A673 (cell line): Measurements from ENCODE around the gene RNF167. TPM values are rescaled to one million over a fixed set of nuclear protein-coding genes. Genes with fewer than 3 reads are reported as not detected.
A peak's percentile ranks its signal among the peaks of the same experiment; 100 is the strongest.

Experiments
- BruUV-seq: library from RNA; stranded (reverse); fragments of 400-500 nt; replicated peaks from 2 replicates; lab custom pipeline; 2021; lab: Mats Ljungman, UMichigan
- CTCF ChIA-PET: fragments of 300-600 bp; sonication (Branson Sonifier 250); formaldehyde crosslinking; loops from one replicate; lab custom pipeline; 2022; ENCODE audit warnings: antibody characterized with exemption; lab: Charles Lee
- POLR2A ChIA-PET: fragments of 300-600 bp; sonication (Branson Sonifier 250); formaldehyde crosslinking; loops from one replicate; lab custom pipeline; 2022; ENCODE audit warnings: antibody characterized with exemption; ENCODE audit not compliant: low non-redundant PET; lab: Charles Lee
- DNase-seq: peaks from one replicate; pipeline ENCODE4 v3.0.0-alpha.2; 2015; ENCODE audit warnings: low spot score
- H3K27ac ChIP-seq: fragments of 200-600 bp; sonication (generic); 2 replicates; pipeline ENCODE4 v1.5.1; 2016; ENCODE audit warnings: mixed run types, low read depth, mild to moderate bottlenecking, mixed read lengths, antibody characterized with exemption, low read length; ENCODE audit not compliant: poor library complexity, severe bottlenecking
- H3K27me3 ChIP-seq: fragments of 200-600 bp; sonication (generic); replicated peaks from 2 replicates; pipeline ENCODE4 v1.6.1; 2017; ENCODE audit warnings: mixed run types, low read depth, mild to moderate bottlenecking, mixed read lengths, antibody characterized with exemption, low read length; ENCODE audit not compliant: insufficient read depth, poor library complexity
- H3K36me3 ChIP-seq: fragments of 200-600 bp; sonication (generic); 2 replicates; pipeline ENCODE4 v1.6.1; 2016; ENCODE audit warnings: mixed run types, mild to moderate bottlenecking, mixed read lengths, antibody characterized with exemption, low read length; ENCODE audit not compliant: insufficient read depth, poor library complexity, severe bottlenecking
- H3K4me1 ChIP-seq: fragments of 200-600 bp; sonication (generic); 2 replicates; pipeline ENCODE4 v1.6.1; 2017; ENCODE audit warnings: mixed run types, mild to moderate bottlenecking, mixed read lengths, antibody characterized with exemption, low read length; ENCODE audit not compliant: insufficient read depth, poor library complexity, severe bottlenecking
- H3K4me3 ChIP-seq: fragments of 200-600 bp; sonication (generic); 2 replicates; pipeline ENCODE4 v1.5.1; 2016; ENCODE audit warnings: low read depth, mixed run types, mild to moderate bottlenecking, mixed read lengths, low read length; ENCODE audit not compliant: poor library complexity, severe bottlenecking
- H3K9me3 ChIP-seq: fragments of 200-600 bp; sonication (generic); 2 replicates; pipeline ENCODE4 v1.6.1; 2016; ENCODE audit warnings: mixed run types, low read depth, mild to moderate bottlenecking, mixed read lengths, antibody characterized with exemption, low read length; ENCODE audit not compliant: poor library complexity, severe bottlenecking
- CTCF ChIP-seq: fragments of 300-800, 200-600 bp; sonication (generic); conservative IDR thresholded peaks from 2 replicates; pipeline ENCODE4 v1.5.1; 2017; ENCODE audit warnings: low read depth, mild to moderate bottlenecking, antibody characterized with exemption, low read length, moderate library complexity, mixed read lengths
- EZH2 ChIP-seq: fragments of 200-600 bp; sonication (generic); IDR thresholded peaks from 2 replicates; pipeline ENCODE4 v1.6.1; 2017; ENCODE audit warnings: borderline replicate concordance, low read depth, mild to moderate bottlenecking, mixed read lengths, antibody characterized with exemption, low read length; ENCODE audit not compliant: poor library complexity, severe bottlenecking
- intact Hi-C: fragments of 100-400 bp; cut with micrococcal nuclease; formaldehyde crosslinking; loops from one replicate; pipeline ENCODE4 v1.10.0; 2022; ENCODE audit not compliant: unreplicated experiment
- total RNA-seq: library from RNA; stranded (reverse); gene quantifications from 2 replicates; pipeline ENCODE4 v1.2.3, GENCODE V29; 2021

RNF167 gene
- total RNA-seq, 1 experiment from 2014 or later, result 77.3 TPM

DNA sequence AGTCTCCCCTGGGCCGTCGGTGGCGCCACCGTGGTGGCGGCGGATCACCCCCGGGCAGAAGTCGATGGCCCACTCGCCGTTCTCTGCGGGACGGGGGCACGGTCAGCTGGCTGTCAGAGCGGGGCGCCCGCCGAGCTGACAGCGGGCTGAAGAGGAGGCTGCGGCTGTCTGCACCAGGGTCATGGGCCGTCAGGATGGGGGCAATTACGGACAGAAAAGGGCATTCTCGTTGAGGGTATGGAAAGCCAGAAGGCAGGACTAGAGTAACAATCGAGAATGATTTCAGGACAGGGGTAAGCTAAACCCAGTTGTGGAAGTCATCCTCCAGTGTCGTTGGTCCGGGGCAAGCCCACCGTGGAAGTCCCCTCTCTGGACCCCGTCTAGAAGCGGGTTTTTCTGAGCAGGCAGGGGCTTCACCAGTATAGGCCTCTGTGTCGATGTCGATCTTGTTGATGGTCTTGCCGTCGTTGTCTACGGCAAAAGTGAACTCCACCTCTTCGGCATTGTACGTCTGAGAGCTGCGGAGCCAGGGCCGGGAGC is 38.9 kb upstream of the RNF167 start:
- Histone ChIP-seq H3K9me3 (no peaks in the 10 kb centered on the region), H3K4me3 (no peak overlapping the region), H3K27ac (no peak overlapping the region), H3K4me1 (peaks cover 13% of the 10 kb centered on the region), H3K27me3 (no peaks in the 10 kb centered on the region), H3K36me3 (peaks cover 5% of the 10 kb centered on the region)
- intact Hi-C loops, result loop anchor here (5.0 kb wide), 1 partner anchor 169 kb away; the partner anchor contains the start of gene MED11
- TF ChIP-seq CTCF (no peak), EZH2 (no peak)
- BruUV-seq, result TSS peak; percentile 13
- no peak for DNase-seq
- POLR2A ChIA-PET, result no interaction called here
- CTCF ChIA-PET, result no interaction called here

GRCh38 chr17:4901648-4902344 is 38.3 kb upstream of the RNF167 start:
- POLR2A ChIA-PET, result no interaction called here
- H3K27me3 ChIP-seq, result no peaks in the 10 kb centered on the region
- H3K36me3 ChIP-seq, result no peaks in the 10 kb centered on the region
- no peak for DNase-seq
- H3K4me1 ChIP-seq, result peaks cover 13% of the 10 kb centered on the region
- no peaks in the 10 kb centered on the region for H3K9me3 ChIP-seq
- H3K27ac ChIP-seq, result no peak overlapping the region
- CTCF ChIA-PET, result interaction anchor here (1.1 kb wide), 1 partner anchor 66 kb away, joined by 9 read pairs; the partner anchor contains the start of gene SPAG7
- TF ChIP-seq CTCF (no peak), EZH2 (no peak)
- intact Hi-C loops, result loop anchor here (5.0 kb wide), 1 partner anchor 169 kb away; the partner anchor contains the start of gene MED11
- no TSS peak for BruUV-seq
- no peak overlapping the region for H3K4me3 ChIP-seq

- TF ChIP-seq EZH2 (no peak), CTCF (no peak)
- Histone ChIP-seq H3K27ac (no peak overlapping the region), H3K4me1 (peaks cover 13% of the 10 kb centered on the region), H3K9me3 (no peaks in the 10 kb centered on the region), H3K27me3 (no peaks in the 10 kb centered on the region), H3K36me3 (no peaks in the 10 kb centered on the region), H3K4me3 (no peak overlapping the region)
- intact Hi-C loops, result loop anchor here (5.0 kb wide), 1 partner anchor 170 kb away; the partner anchor contains the start of gene MED11
- no peak for DNase-seq
- BruUV-seq, result no TSS peak
- CTCF ChIA-PET, result interaction anchor here (1.1 kb wide), 1 partner anchor 65 kb away, joined by 9 read pairs; the partner anchor contains the start of gene SPAG7
- POLR2A ChIA-PET, result no interaction called here
Measured at GRCh38 chr17:4902540-4902939, 37.5 kb upstream of the RNF167 start.
